DND-41 (cell line): ENCODE data around the gene SH3BP2.

Experiments
- EZH2 ChIP-seq: IDR thresholded peaks from 3 replicates; pipeline ENCODE4 v1.6.1; 2012; ENCODE audit warnings: borderline replicate concordance, low read depth, mild to moderate bottlenecking, moderate library complexity, low read length, inconsistent platforms; ENCODE audit not compliant: severe bottlenecking
- TF ChIP-seq, protein P1 (sequence below): IDR thresholded peaks from 2 replicates; pipeline ENCODE4 v1.5.1; 2012; ENCODE audit warnings: borderline replicate concordance, low read length, moderate library complexity, mild to moderate bottlenecking; ENCODE audit not compliant: poor library complexity, severe bottlenecking; ENCODE audit errors: extremely low read depth

GRCh38 chr4:2852481-2852921 is 59.6 kb downstream of the SH3BP2 start:
- TF ChIP-seq, protein P1, sequence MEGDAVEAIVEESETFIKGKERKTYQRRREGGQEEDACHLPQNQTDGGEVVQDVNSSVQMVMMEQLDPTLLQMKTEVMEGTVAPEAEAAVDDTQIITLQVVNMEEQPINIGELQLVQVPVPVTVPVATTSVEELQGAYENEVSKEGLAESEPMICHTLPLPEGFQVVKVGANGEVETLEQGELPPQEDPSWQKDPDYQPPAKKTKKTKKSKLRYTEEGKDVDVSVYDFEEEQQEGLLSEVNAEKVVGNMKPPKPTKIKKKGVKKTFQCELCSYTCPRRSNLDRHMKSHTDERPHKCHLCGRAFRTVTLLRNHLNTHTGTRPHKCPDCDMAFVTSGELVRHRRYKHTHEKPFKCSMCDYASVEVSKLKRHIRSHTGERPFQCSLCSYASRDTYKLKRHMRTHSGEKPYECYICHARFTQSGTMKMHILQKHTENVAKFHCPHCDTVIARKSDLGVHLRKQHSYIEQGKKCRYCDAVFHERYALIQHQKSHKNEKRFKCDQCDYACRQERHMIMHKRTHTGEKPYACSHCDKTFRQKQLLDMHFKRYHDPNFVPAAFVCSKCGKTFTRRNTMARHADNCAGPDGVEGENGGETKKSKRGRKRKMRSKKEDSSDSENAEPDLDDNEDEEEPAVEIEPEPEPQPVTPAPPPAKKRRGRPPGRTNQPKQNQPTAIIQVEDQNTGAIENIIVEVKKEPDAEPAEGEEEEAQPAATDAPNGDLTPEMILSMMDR = no peak
- TF ChIP-seq EZH2 = no peak
